ENCODE measurements around the gene MARCHF4. TPM values are rescaled to one million over a fixed set of nuclear protein-coding genes. Genes with fewer than 3 reads are reported as not detected.

The MARCHF4 gene
- total and polyA plus RNA-seq, 2 donors (not counting 3 experiments of a cell fraction or from before 2014, with no cell fraction given) = 11.7 to 21.5 TPM

DNA sequence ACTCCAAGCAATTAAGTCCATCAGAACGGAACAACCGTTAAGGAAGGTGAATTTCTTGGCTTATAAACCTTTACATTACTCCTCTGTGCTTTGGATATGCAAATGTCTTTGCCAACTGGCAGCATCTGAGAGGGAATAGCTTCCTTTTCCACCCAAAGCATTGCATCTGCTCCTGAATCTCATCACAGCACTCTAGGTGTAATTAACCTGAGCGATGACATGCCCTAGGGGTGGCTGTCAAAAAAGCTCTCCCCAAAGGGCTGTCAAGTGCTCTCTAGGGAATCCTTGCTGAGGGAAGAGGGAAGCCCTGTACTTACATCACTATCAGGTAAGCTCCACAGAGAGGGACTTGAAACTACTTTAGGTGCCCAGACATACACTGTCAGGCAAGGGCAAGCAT is 34.5 kb upstream of the MARCHF4 start:
- no peaks in the 10 kb centered on the region for H3K9me1 ChIP-seq (replicated peaks; ENCODE audit: control insufficient read depth, extremely low read depth, insufficient read depth, low read length)
- H3K27me3 ChIP-seq (ENCODE audit: control insufficient read depth in 2 of 2, insufficient read depth in 2 of 2, low read length in 2 of 2) = no peaks in the 10 kb centered on the region
- no peaks in the 10 kb centered on the region for H3K9me3 ChIP-seq (replicated peaks; ENCODE audit: control insufficient read depth, insufficient read depth, low read length)
- FAIRE-seq = no peak
- TF ChIP-seq MYC (IDR thresholded peaks at IDR 0.05; ENCODE audit: low read depth, low read length) (no peak), FOS (IDR thresholded peaks at IDR 0.05; ENCODE audit: borderline replicate concordance, insufficient read depth, low read length) (no peak), JUN (IDR thresholded peaks at IDR 0.05; ENCODE audit: borderline replicate concordance, insufficient read depth, insufficient read length, low read depth) (no peak), EZH2 (IDR thresholded peaks at IDR 0.05; ENCODE audit: borderline replicate concordance, low read depth, low read length, severe bottlenecking) (no peak), POLR2AphosphoS5 (IDR thresholded peaks at IDR 0.05; ENCODE audit: insufficient read depth, low read depth, low read length) (no peak), GATA2 (IDR thresholded peaks at IDR 0.05; ENCODE audit: insufficient read depth, insufficient read length, low read depth, low read length) (no peak), MAX (IDR thresholded peaks at IDR 0.05; ENCODE audit: insufficient read depth, insufficient read length) (no peak), POLR2A (IDR thresholded peaks at IDR 0.05; ENCODE audit: low read depth, low read length) (no peak)
- TF ChIP-seq, protein P1, sequence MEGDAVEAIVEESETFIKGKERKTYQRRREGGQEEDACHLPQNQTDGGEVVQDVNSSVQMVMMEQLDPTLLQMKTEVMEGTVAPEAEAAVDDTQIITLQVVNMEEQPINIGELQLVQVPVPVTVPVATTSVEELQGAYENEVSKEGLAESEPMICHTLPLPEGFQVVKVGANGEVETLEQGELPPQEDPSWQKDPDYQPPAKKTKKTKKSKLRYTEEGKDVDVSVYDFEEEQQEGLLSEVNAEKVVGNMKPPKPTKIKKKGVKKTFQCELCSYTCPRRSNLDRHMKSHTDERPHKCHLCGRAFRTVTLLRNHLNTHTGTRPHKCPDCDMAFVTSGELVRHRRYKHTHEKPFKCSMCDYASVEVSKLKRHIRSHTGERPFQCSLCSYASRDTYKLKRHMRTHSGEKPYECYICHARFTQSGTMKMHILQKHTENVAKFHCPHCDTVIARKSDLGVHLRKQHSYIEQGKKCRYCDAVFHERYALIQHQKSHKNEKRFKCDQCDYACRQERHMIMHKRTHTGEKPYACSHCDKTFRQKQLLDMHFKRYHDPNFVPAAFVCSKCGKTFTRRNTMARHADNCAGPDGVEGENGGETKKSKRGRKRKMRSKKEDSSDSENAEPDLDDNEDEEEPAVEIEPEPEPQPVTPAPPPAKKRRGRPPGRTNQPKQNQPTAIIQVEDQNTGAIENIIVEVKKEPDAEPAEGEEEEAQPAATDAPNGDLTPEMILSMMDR (IDR thresholded peaks at IDR 0.05; ENCODE audit: extremely low read depth in 1 of 2, insufficient read depth in 1 of 2, low read depth in 1 of 2, low read length in 2 of 2) = no peak
- H3K4me1 ChIP-seq (ENCODE audit: control insufficient read depth, extremely low read depth, insufficient read depth, low read length) = no peaks in the 10 kb centered on the region
- dilution Hi-C loops (cut with MboI; ENCODE audit: extremely low pct_ligation_motif_present, low sequenced_read_pairs) = no loop called here
- no peak overlapping the region for H3K9ac ChIP-seq (replicated peaks; ENCODE audit: extremely low read depth, insufficient read depth, low read length)
- no peak overlapping the region for H3K27ac ChIP-seq (ENCODE audit: insufficient read depth, low read depth, low read length)
- H3K4me3 ChIP-seq (replicated peaks in 1 of 3; ENCODE audit: insufficient read depth in 1 of 3, low read depth in 1 of 3, low read length in 3 of 3) = no peak overlapping the region
- H3K4me2 ChIP-seq (ENCODE audit: insufficient read depth, low read length) = no peak overlapping the region
- POLR2A ChIA-PET = no interaction called here
- H3K79me2 ChIP-seq (ENCODE audit: control insufficient read depth, insufficient read depth, low read length) = no peaks in the 10 kb centered on the region
- no peaks in the 10 kb centered on the region for H3K36me3 ChIP-seq (ENCODE audit: control insufficient read depth in 2 of 2, extremely low read depth in 1 of 2, insufficient read depth in 2 of 2, low read length in 2 of 2)
- no TSS peak for BruUV-seq (replicated peaks)
- no peak overlapping the region for H2AFZ ChIP-seq (ENCODE audit: low read depth, low read length)
- intact Hi-C loops (cut with micrococcal nuclease) = no loop called here
- CTCF ChIA-PET = interaction anchor here (0.9 to 1.5 kb wide), 3 partner anchors 38 to 79 kb away, joined by 3 read pairs; no protein-coding TSS in a partner anchor
- no peak for DNase-seq (ENCODE audit: low read depth, low spot score)
- H4K20me1 ChIP-seq (replicated peaks; ENCODE audit: control insufficient read depth, extremely low read depth, insufficient read depth, low read length) = no peaks in the 10 kb centered on the region

Data from endothelial cell of umbilical vein (primary cell).